HCT116 (cell line): ENCODE data around the gene CMC1. TPM values are rescaled to one million over a fixed set of nuclear protein-coding genes. Genes with fewer than 3 reads are reported as not detected.
A peak's percentile ranks its signal among the peaks of the same experiment; 100 is the strongest.

Experiments
- ATAC-seq: fragments of 200-7000 bp; cut with Tn5 transposase; 2 replicates; pipeline ENCODE4 v1.9.1; 2020; ENCODE audit warnings: mild to moderate bottlenecking, moderate library complexity
- BruUV-seq: library from RNA; stranded (reverse); fragments of 400-500 nt; replicated peaks from 2 replicates; lab custom pipeline; 2021; lab: Mats Ljungman, UMichigan
- CTCF ChIA-PET: fragments of 300-600 bp; sonication (Branson Sonifier 250); formaldehyde crosslinking; loops from one replicate; lab custom pipeline; 2021; ENCODE audit warnings: antibody characterized with exemption; lab: Charles Lee
- POLR2A ChIA-PET: fragments of 300-600, 350-600 bp; sonication (Branson Sonifier 250); formaldehyde crosslinking; loops from one replicate; lab custom pipeline; 2021; ENCODE audit warnings: antibody characterized with exemption; lab: Charles Lee
- RAD21 ChIA-PET, 2 experiments: fragments of 300-600 bp; sonication (Branson Sonifier 250); formaldehyde crosslinking; loops; one replicate each; lab custom pipeline; 2023; ENCODE audit warnings: low total read pairs in 2 of 2; ENCODE audit not compliant: uncharacterized antibody in 2 of 2, unreplicated experiment in 2 of 2, low non-redundant PET in 1 of 2; lab: Charles Lee
- DNase-seq: peaks from one replicate; pipeline ENCODE4 v3.0.0-alpha.2; 2010; ENCODE audit warnings: low read depth, low spot score
- H2AFZ ChIP-seq: fragments of 200-600 bp; shearing (Covaris generic), sonication (generic); 2 replicates; pipeline ENCODE4 v1.6.1; 2017; ENCODE audit warnings: low read depth, mixed run types, mixed read lengths, antibody characterized with exemption, low read length; ENCODE audit not compliant: poor library complexity, severe bottlenecking
- H3K27ac ChIP-seq: 2 replicates; pipeline ENCODE4 v1.5.1; 2012; ENCODE audit warnings: low read depth, low read length
- H3K27me3 ChIP-seq: fragments of 200-600 bp; sonication (generic); 2 replicates; pipeline ENCODE4 v1.6.1; 2016; ENCODE audit warnings: mixed run types, low read length, mixed read lengths; ENCODE audit not compliant: insufficient read depth
- H3K36me3 ChIP-seq, 2 experiments: fragments of 200-500 bp in 1 of 2; fragments of 200-600 bp in 1 of 2; sonication (Bioruptor generic) in 1 of 2; sonication (generic) in 1 of 2; 2 replicates each; pipeline versions ENCODE4 v1.5.1 to v1.6.1; 2014 to 2016; ENCODE audit warnings: low read length in 2 of 2, inconsistent platforms in 1 of 2, mixed read lengths in 1 of 2, mixed run types in 1 of 2; ENCODE audit not compliant: insufficient read depth in 2 of 2, control insufficient read depth in 1 of 2
- H3K4me1 ChIP-seq, 2 experiments: fragments of 200-600 bp in 1 of 2; sonication (generic) in 1 of 2; 2 replicates each; pipeline versions ENCODE4 v1.5.1 to v1.6.1; 2012 to 2017; ENCODE audit warnings: low read length in 2 of 2, inconsistent platforms in 1 of 2, mild to moderate bottlenecking in 1 of 2, mixed read lengths in 1 of 2, mixed run types in 1 of 2, moderate library complexity in 1 of 2; ENCODE audit not compliant: insufficient read depth in 2 of 2, control insufficient read depth in 1 of 2
- H3K4me2 ChIP-seq: fragments of 200-600 bp; sonication (generic); 2 replicates; pipeline ENCODE4 v1.6.1; 2017; ENCODE audit warnings: mixed run types, low read length, mixed read lengths
- H3K4me3 ChIP-seq, 2 experiments: fragments of 200-600 bp in 1 of 2; sonication (generic) in 1 of 2; replicated peaks in 1 of 2; 2 replicates each; pipeline ENCODE4 v1.5.1; 2011 to 2016; ENCODE audit warnings: low read length in 2 of 2, control low read depth in 1 of 2, low read depth in 1 of 2, mild to moderate bottlenecking in 1 of 2, mixed read lengths in 1 of 2, mixed run types in 1 of 2
- H3K79me2 ChIP-seq: fragments of 200-600 bp; sonication (generic); 2 replicates; pipeline ENCODE4 v1.6.1; 2017; ENCODE audit warnings: mild to moderate bottlenecking, mixed run types, low read length, moderate library complexity, mixed read lengths; ENCODE audit not compliant: insufficient read depth
- H3K9ac ChIP-seq: fragments of 200-600 bp; sonication (generic); 2 replicates; pipeline ENCODE4 v1.6.1; 2016; ENCODE audit warnings: low read length, mixed read lengths
- H3K9me2 ChIP-seq: fragments of 200-600 bp; sonication (generic), shearing (Covaris generic); 2 replicates; pipeline ENCODE4 v1.6.1; 2017; ENCODE audit warnings: mixed run types, mild to moderate bottlenecking, moderate library complexity; ENCODE audit not compliant: insufficient read depth
- H3K9me3 ChIP-seq, 2 experiments: fragments of 200-500 bp in 1 of 2; fragments of 200-600 bp in 1 of 2; sonication (Bioruptor generic) in 1 of 2; sonication (generic) in 1 of 2; 2 replicates each; pipeline ENCODE4 v1.6.1; 2014 to 2017; ENCODE audit warnings: low read length in 2 of 2, mixed read lengths in 2 of 2, inconsistent platforms in 1 of 2, low read depth in 1 of 2, mild to moderate bottlenecking in 1 of 2, mixed run types in 1 of 2, moderate library complexity in 1 of 2; ENCODE audit not compliant: control insufficient read depth in 1 of 2, insufficient read depth in 1 of 2
- H4K20me1 ChIP-seq: fragments of 200-600 bp; sonication (generic), shearing (Covaris generic); 2 replicates; pipeline ENCODE4 v1.6.1; 2017; ENCODE audit warnings: mixed run types, mild to moderate bottlenecking, moderate library complexity; ENCODE audit not compliant: insufficient read depth
- ATF3 ChIP-seq: IDR thresholded peaks from 2 replicates; pipeline ENCODE4 v1.6.1; 2012
- CBX3 ChIP-seq: IDR thresholded peaks from 2 replicates; pipeline ENCODE4 v1.6.1; 2012; ENCODE audit warnings: low read depth
- ELF1 ChIP-seq: IDR thresholded peaks from 2 replicates; pipeline ENCODE4 v1.6.1; 2012; ENCODE audit warnings: low read depth, borderline replicate concordance
- EZH2phosphoT487 ChIP-seq: fragments of 200-600 bp; IDR thresholded peaks from 2 replicates; pipeline ENCODE4 v1.6.1; 2018; ENCODE audit warnings: antibody characterized with exemption, borderline replicate concordance
- FOSL1 ChIP-seq: IDR thresholded peaks from 2 replicates; pipeline ENCODE4 v1.6.1; 2012; ENCODE audit warnings: low read depth
- JUND ChIP-seq: IDR thresholded peaks from 2 replicates; pipeline ENCODE4 v1.6.1; 2012
- POLR2A ChIP-seq: IDR thresholded peaks from 2 replicates; pipeline ENCODE4 v1.7.0; 2011; ENCODE audit warnings: borderline replicate concordance; ENCODE audit not compliant: insufficient read depth, insufficient read length; ENCODE audit errors: extremely low read depth
- POLR2AphosphoS5 ChIP-seq: IDR thresholded peaks from 2 replicates; pipeline ENCODE4 v1.6.1; 2011; ENCODE audit warnings: mild to moderate bottlenecking, low read depth, low read length, moderate library complexity
- RAD21 ChIP-seq: IDR thresholded peaks from 2 replicates; pipeline ENCODE4 v1.6.1; 2012; ENCODE audit warnings: low read depth, mild to moderate bottlenecking
- REST ChIP-seq: IDR thresholded peaks from 2 replicates; pipeline ENCODE4 v1.6.1; 2012; ENCODE audit warnings: low read depth
- SP1 ChIP-seq: IDR thresholded peaks from 2 replicates; pipeline ENCODE4 v1.6.1; 2012; ENCODE audit warnings: low read depth
- YY1 ChIP-seq: IDR thresholded peaks from 2 replicates; pipeline ENCODE4 v1.6.1; 2011; ENCODE audit warnings: low read length, low read depth, moderate library complexity, mild to moderate bottlenecking; ENCODE audit not compliant: insufficient replicate concordance; ENCODE audit errors: extremely low read depth
- ZBTB33 ChIP-seq: IDR thresholded peaks from 2 replicates; pipeline ENCODE4 v1.6.1; 2011; ENCODE audit warnings: mild to moderate bottlenecking, low read length, moderate library complexity; ENCODE audit not compliant: insufficient replicate concordance; ENCODE audit errors: extremely low read depth
- intact Hi-C: fragments of 100-400 bp; cut with micrococcal nuclease; formaldehyde crosslinking; loops from 2 replicates; pipeline ENCODE4 v1.10.0; 2022
- total RNA-seq: library from RNA; stranded (reverse); gene quantifications from one replicate; pipeline ENCODE4 v1.2.1, GENCODE V29; 2021; ENCODE audit not compliant: unreplicated experiment

CMC1 gene
- total RNA-seq, 1 experiment from 2014 or later: 29.0 TPM

- TF ChIP-seq REST (no peak), SP1 (no peak), FOSL1 (no peak), JUND (no peak), POLR2AphosphoS5 (no peak), ELF1 (no peak), ZBTB33 (no peak), CBX3 (no peak), POLR2A (no peak), RAD21 (no peak), YY1 (no peak), ATF3 (no peak), EZH2phosphoT487 (no peak)
- BruUV-seq: TSS peak; percentile 68
- RAD21 ChIA-PET: no interaction called here
Measured at GRCh38 chr3:28349469-28350000, 108.1 kb downstream of the CMC1 start.

More at GRCh38 chr3:28349469-28350000, 108.1 kb downstream of the CMC1 start:
- Histone ChIP-seq H2AFZ (peak overlapping the region; percentile 77), H3K4me1 (peaks cover 3 to 10% of the 10 kb centered on the region in 2 experiments; a peak in 2 of 4 replicates), H4K20me1 (no peaks in the 10 kb centered on the region), H3K36me3 (no peaks in the 10 kb centered on the region), H3K4me2 (peak overlapping the region; percentile 94), H3K4me3 (peak overlapping the region; percentile 76 to 83), H3K27me3 (no peaks in the 10 kb centered on the region), H3K9me3 (no peaks in the 10 kb centered on the region), H3K79me2 (peaks cover 39% of the 10 kb centered on the region), H3K27ac (peak overlapping the region; percentile 87), H3K9ac (peak overlapping the region; percentile 76), H3K9me2 (no peaks in the 10 kb centered on the region)
- POLR2A ChIA-PET: interaction anchor here (0.9 to 1.0 kb wide), 2 partner anchors 10 to 628 kb away, joined by 4 read pairs; partner anchors contain the start of gene EOMES
- no peak for ATAC-seq
- no peak for DNase-seq
- CTCF ChIA-PET: interaction anchor here (1.1 to 1.2 kb wide), 2 partner anchors 21 to 318 kb away, joined by 3 read pairs; no protein-coding TSS in a partner anchor
- intact Hi-C loops: loop anchor here (10.0 kb wide), 1 partner anchor 295 kb away; no protein-coding TSS in a partner anchor
